GM12891 (cell line): ENCODE results near the gene SPATA6.

Experiments
- POLR2A ChIP-seq: IDR thresholded peaks from 2 replicates; pipeline ENCODE4 v1.6.1; 2011; ENCODE audit warnings: low read depth, low read length, control low read depth
- POLR2AphosphoS5 ChIP-seq: IDR thresholded peaks from 2 replicates; pipeline ENCODE4 v1.6.1; 2011; ENCODE audit warnings: low read depth, low read length, control low read depth
- TAF1 ChIP-seq: IDR thresholded peaks from 2 replicates; pipeline ENCODE4 v1.6.1; 2011; ENCODE audit warnings: low read depth, low read length, control low read depth

DNA sequence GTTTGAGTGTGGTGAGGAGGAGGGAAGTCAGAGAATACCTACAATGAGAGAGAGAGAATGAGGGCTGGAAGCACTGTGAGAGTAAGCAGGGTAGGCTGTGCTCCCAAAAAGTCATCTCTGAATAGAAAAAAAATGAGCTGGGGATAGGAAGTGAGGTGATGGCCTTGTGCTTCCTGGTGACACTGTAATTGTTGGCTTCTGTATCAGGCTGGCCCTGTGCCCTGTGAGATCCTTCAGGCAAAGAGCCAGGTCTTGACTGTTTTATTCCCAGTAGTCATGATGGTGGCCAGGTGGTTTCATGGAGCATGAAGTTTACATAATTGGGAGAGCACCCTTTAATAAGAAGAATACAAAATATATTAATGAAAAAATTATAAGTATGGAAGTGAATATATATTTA, 20.4 kb upstream of the SPATA6 start:
- TF ChIP-seq POLR2A (no peak), TAF1 (no peak), POLR2AphosphoS5 (no peak)
